PC-3 (cell line): ENCODE results near the gene NHLH2. TPM values are rescaled to one million over a fixed set of nuclear protein-coding genes. Genes with fewer than 3 reads are reported as not detected.

Experiments used
- ATAC-seq: fragments of 200-7000 bp; cut with Tn5 transposase; 2 replicates; pipeline ENCODE4 v1.9.1; 2020; ENCODE audit warnings: mild to moderate bottlenecking, moderate library complexity
- Bru-seq: library from RNA; stranded (reverse); fragments of 400-500 nt; gene quantifications from one replicate; lab custom pipeline; 2021; lab: Mats Ljungman, UMichigan
- BruChase-seq, 2 experiments: library from RNA; stranded (reverse); fragments of 400-500 nt; gene quantifications; one replicate each; lab custom pipeline; 2021; lab: Mats Ljungman, UMichigan
- BruUV-seq: library from RNA; stranded (reverse); fragments of 400-500 nt; replicated peaks from 2 replicates; lab custom pipeline; 2021; lab: Mats Ljungman, UMichigan
- CTCF ChIA-PET: fragments of 300-600 bp; sonication (Branson Sonifier 250); formaldehyde crosslinking; loops from one replicate; lab custom pipeline; 2022; ENCODE audit warnings: antibody characterized with exemption; lab: Charles Lee
- POLR2A ChIA-PET: fragments of 300-600 bp; sonication (Branson Sonifier 250); formaldehyde crosslinking; loops from one replicate; lab custom pipeline; 2022; ENCODE audit warnings: antibody characterized with exemption; ENCODE audit not compliant: unreplicated experiment; lab: Charles Lee
- DNase-seq: peaks from one replicate; pipeline ENCODE4 v3.0.0-alpha.2; 2015
- H2AFZ ChIP-seq: fragments of 300-600 bp; sonication (generic); 2 replicates; pipeline ENCODE4 v1.6.0; 2016; ENCODE audit warnings: antibody characterized with exemption, low read length
- H3F3A ChIP-seq: fragments of 300-600 bp; sonication (generic); one replicate; pipeline ENCODE4 v1.6.0; 2017; ENCODE audit warnings: antibody characterized with exemption, low read length, control low read depth, mild to moderate bottlenecking; ENCODE audit not compliant: unreplicated experiment
- H3K27ac ChIP-seq: fragments of 300-600 bp; sonication (generic); 2 replicates; pipeline ENCODE4 v1.5.1; 2016; ENCODE audit warnings: mild to moderate bottlenecking, low read length
- H3K27me3 ChIP-seq: fragments of 300-600 bp; sonication (generic); 2 replicates; pipeline ENCODE4 v1.6.1; 2016; ENCODE audit warnings: low read length, mixed read lengths
- H3K36me3 ChIP-seq: fragments of 300-600 bp; sonication (generic); 2 replicates; pipeline ENCODE4 v1.6.1; 2016; ENCODE audit warnings: low read depth, mixed run types, low read length, mixed read lengths
- H3K4me1 ChIP-seq: fragments of 300-600 bp; sonication (generic); 2 replicates; pipeline ENCODE4 v1.5.1; 2016; ENCODE audit warnings: low read length; ENCODE audit not compliant: insufficient read depth
- H3K4me2 ChIP-seq: fragments of 300-600 bp; sonication (generic); 2 replicates; pipeline ENCODE4 v1.6.0; 2016; ENCODE audit warnings: low read length
- H3K4me3 ChIP-seq: fragments of 300-600 bp; sonication (generic); 2 replicates; pipeline ENCODE4 v1.5.1; 2016; ENCODE audit warnings: mild to moderate bottlenecking, low read length, mixed read lengths
- H3K79me2 ChIP-seq: fragments of 300-600 bp; sonication (generic); 2 replicates; pipeline ENCODE4 v1.6.1; 2017; ENCODE audit warnings: low read length, mixed read lengths
- H3K9ac ChIP-seq: fragments of 300-600 bp; sonication (generic); 2 replicates; pipeline ENCODE4 v1.6.0; 2016; ENCODE audit warnings: mild to moderate bottlenecking, low read length
- H3K9me2 ChIP-seq: fragments of 300-600 bp; sonication (generic); replicated peaks from 2 replicates; pipeline ENCODE4 v1.6.1; 2016; ENCODE audit warnings: mixed run types, low read length, mixed read lengths
- H3K9me3 ChIP-seq: fragments of 300-600 bp; sonication (generic); 2 replicates; pipeline ENCODE4 v1.6.1; 2016; ENCODE audit warnings: low read length, mixed read lengths
- H4K20me1 ChIP-seq: fragments of 300-600 bp; sonication (generic); 2 replicates; pipeline ENCODE4 v1.6.1; 2016; ENCODE audit warnings: low read length, mixed read lengths
- EZH2 ChIP-seq: fragments of 300-600 bp; sonication (generic); IDR thresholded peaks from one replicate; pipeline ENCODE4 v1.6.1; 2017; ENCODE audit warnings: antibody characterized with exemption, mild to moderate bottlenecking, low read length; ENCODE audit not compliant: unreplicated experiment
- EZH2phosphoT487 ChIP-seq: fragments of 300-600 bp; sonication (generic); IDR thresholded peaks from 2 replicates; pipeline ENCODE4 v1.6.1; 2018; ENCODE audit warnings: mild to moderate bottlenecking, antibody characterized with exemption, low read length, borderline replicate concordance
- intact Hi-C: fragments of 100-400 bp; cut with micrococcal nuclease; formaldehyde crosslinking; loops from 2 replicates; pipeline ENCODE4 v1.9.0; 2023
- long read RNA-seq: library from polyadenylated mRNA; unstranded; transcript quantifications from one replicate; pipeline ENCODE4 v2.0.0, GENCODE V29; 2021; ENCODE audit not compliant: unreplicated experiment
- total RNA-seq: library from RNA; depleted of rRNA; stranded (reverse); fragments of >200 nt; gene quantifications from 2 replicates; pipeline ENCODE4 v1.2.3, GENCODE V29; 2014; rRNA removed
- TF ChIP-seq, protein P1 (sequence below): fragments of 300-600 bp; sonication (generic); conservative IDR thresholded peaks from 2 replicates; pipeline ENCODE4 v1.5.1; 2017; ENCODE audit warnings: antibody characterized with exemption, low read depth, mild to moderate bottlenecking, low read length

NHLH2 gene
- total RNA-seq (not detected in 2 replicates), Bru-seq, nascent RNA (not detected), BruChase-seq, experiment 1, labeled RNA remaining after a 6-hour chase (not detected), BruChase-seq, experiment 2, labeled RNA remaining after a 2-hour chase (not detected)
- long read RNA-seq: 0 reads

DNA sequence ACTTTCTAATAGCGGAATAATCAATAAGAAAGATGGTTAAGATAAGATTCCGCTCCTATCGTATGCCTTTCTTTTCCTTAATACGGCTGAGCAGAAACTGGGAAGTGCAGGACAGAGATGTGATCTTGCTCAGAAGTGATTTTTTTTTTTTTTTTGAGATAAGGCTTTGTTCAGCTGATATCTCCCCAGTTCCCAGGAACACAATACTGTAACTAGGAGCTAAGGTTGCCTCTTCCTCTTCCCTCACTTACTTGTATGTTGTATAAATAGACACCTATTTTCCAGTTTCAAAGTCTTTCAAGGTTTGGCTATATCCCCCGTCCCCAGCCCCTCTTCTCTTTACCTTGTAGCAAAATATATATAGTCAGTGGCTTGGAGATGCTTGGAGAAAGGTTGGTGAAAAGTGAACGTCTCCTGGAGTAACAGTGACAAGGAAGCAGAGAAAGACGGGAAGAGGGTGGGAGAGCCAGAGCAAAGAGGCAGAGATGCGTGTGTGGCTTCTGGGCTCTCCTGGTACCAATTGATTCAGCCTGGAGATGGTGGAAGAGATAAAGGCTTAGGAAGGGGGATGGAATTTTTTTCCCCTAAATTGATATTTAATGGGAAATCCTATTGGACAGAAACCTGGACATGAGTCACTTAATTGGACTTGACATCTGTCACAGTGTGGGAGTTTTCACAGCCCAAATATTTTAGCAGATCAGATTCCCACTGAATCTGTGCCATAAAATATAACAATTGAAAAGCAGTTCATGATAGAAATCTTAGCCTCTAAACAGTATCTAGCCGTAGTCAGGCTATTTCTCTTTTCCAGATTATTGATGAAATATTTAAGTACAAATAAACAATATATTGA, at the start of gene NHLH2:
Gene NHLH2 (minus strand): TSS at position 522 of the 856 bp plus-strand sequence. CDS start 2,754 bp downstream, outside the sequence.
- CTCF ChIA-PET: no interaction called here
- H3K36me3 ChIP-seq: no peaks in the 10 kb centered on the region
- no peaks in the 10 kb centered on the region for H3K9me3 ChIP-seq
- no peak within 1 kb of the TSS for H2AFZ ChIP-seq
- no peak within 1 kb of the TSS for H3K4me2 ChIP-seq
- no peak within 1 kb of the TSS for H3K4me3 ChIP-seq
- H3K9me2 ChIP-seq: no peaks in the 10 kb centered on the region
- TF ChIP-seq EZH2 (no peak), EZH2phosphoT487 (no peak)
- TF ChIP-seq, protein P1, sequence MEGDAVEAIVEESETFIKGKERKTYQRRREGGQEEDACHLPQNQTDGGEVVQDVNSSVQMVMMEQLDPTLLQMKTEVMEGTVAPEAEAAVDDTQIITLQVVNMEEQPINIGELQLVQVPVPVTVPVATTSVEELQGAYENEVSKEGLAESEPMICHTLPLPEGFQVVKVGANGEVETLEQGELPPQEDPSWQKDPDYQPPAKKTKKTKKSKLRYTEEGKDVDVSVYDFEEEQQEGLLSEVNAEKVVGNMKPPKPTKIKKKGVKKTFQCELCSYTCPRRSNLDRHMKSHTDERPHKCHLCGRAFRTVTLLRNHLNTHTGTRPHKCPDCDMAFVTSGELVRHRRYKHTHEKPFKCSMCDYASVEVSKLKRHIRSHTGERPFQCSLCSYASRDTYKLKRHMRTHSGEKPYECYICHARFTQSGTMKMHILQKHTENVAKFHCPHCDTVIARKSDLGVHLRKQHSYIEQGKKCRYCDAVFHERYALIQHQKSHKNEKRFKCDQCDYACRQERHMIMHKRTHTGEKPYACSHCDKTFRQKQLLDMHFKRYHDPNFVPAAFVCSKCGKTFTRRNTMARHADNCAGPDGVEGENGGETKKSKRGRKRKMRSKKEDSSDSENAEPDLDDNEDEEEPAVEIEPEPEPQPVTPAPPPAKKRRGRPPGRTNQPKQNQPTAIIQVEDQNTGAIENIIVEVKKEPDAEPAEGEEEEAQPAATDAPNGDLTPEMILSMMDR: no peak
- intact Hi-C loops: no loop called here
- no peaks in the 10 kb centered on the region for H3F3A ChIP-seq
- H3K27me3 ChIP-seq: peaks cover 63% of the 10 kb centered on the region
- no peaks in the 10 kb centered on the region for H3K79me2 ChIP-seq
- no peaks in the 10 kb centered on the region for H4K20me1 ChIP-seq
- POLR2A ChIA-PET: no interaction called here
- DNase-seq (no peak), ATAC-seq (no peak)
- no peaks in the 10 kb centered on the region; the same call in 1 of the 2 replicates for H3K4me1 ChIP-seq
- no TSS peak for BruUV-seq
- H3K9ac ChIP-seq: no peak within 1 kb of the TSS
- no peak within 1 kb of the TSS for H3K27ac ChIP-seq

DNA sequence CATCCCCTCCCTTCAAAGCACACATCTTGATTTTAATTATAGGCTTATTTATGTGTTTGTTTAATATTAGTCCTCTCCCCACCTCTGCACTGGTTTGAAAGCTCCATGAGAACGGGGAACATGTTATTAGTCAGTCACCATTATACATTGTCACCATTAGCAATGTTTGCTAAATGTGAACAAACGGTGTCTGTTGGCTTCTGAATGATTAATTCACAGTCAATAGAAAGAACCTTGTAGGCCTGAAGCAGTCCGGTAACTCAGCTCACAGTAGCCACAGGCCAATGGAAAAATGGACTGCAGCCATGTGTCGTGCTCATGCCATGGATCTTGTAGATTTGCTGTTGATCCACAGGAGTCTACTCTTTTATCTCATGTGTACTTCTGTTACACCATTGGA, 49.7 kb upstream of the NHLH2 start:
- Histone ChIP-seq H3K4me3 (no peak overlapping the region), H3K27me3 (no peaks in the 10 kb centered on the region), H2AFZ (no peak overlapping the region), H4K20me1 (no peaks in the 10 kb centered on the region), H3K27ac (no peak overlapping the region), H3K4me1 (no peaks in the 10 kb centered on the region), H3K79me2 (no peaks in the 10 kb centered on the region), H3K4me2 (no peak overlapping the region), H3F3A (no peaks in the 10 kb centered on the region), H3K9ac (no peak overlapping the region), H3K36me3 (no peaks in the 10 kb centered on the region), H3K9me3 (no peaks in the 10 kb centered on the region), H3K9me2 (no peaks in the 10 kb centered on the region)
- intact Hi-C loops: no loop called here
- peak; percentile 38 for DNase-seq
- POLR2A ChIA-PET: no interaction called here
- CTCF ChIA-PET: no interaction called here
- peak; percentile 64 for ATAC-seq
- TF ChIP-seq, protein P1: no peak
- TF ChIP-seq EZH2: no peak
- no peak for TF ChIP-seq EZH2phosphoT487
- BruUV-seq: no TSS peak

DNA sequence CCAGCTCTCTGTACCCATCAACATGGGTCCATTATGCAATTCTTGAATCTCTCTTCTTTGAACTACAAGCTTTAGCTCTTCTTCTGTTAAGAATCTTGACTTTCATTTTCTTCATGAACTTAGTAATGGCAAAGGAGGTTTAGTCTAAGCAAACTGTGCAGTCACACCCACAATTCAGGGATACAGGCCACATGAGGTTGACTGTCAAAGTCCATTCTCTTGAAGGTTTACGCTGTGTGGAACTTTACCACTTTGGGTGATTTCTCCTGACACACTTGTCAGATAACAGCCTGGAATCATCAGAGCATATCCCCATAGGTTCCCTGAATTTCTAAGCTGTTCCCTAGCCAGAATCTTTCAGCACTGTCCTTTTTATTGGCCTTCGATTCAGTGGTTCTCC, 48.0 kb upstream of the NHLH2 start:
- Histone ChIP-seq H3K9me3 (no peaks in the 10 kb centered on the region), H3K4me1 (no peaks in the 10 kb centered on the region), H3K27ac (no peak overlapping the region), H3K27me3 (peaks cover under 1% of the 10 kb centered on the region; the same call in 1 of the 2 replicates), H3F3A (no peaks in the 10 kb centered on the region), H3K4me3 (no peak overlapping the region), H2AFZ (no peak overlapping the region), H3K36me3 (no peaks in the 10 kb centered on the region), H4K20me1 (no peaks in the 10 kb centered on the region), H3K9ac (no peak overlapping the region), H3K4me2 (no peak overlapping the region), H3K9me2 (no peaks in the 10 kb centered on the region), H3K79me2 (no peaks in the 10 kb centered on the region)
- POLR2A ChIA-PET: interaction anchor here (0.5 kb wide), 1 partner anchor 112 kb away, joined by 3 read pairs; no protein-coding TSS in a partner anchor
- no TSS peak for BruUV-seq
- CTCF ChIA-PET: no interaction called here
- no peak for DNase-seq
- TF ChIP-seq EZH2phosphoT487 (no peak), EZH2 (no peak)
- TF ChIP-seq, protein P1: no peak
- intact Hi-C loops: no loop called here
- ATAC-seq: no peak
